Stimulated activated CD8-positive, alpha-beta memory T cell treated with anti-CD3 and anti-CD28 coated beads, Interleukin-15, amount 100 ng/mL, for 48 hours (primary cell): ENCODE measurements around the gene HPF1.
"Not testable (repeated sequence)": the region's sequence is repeated elsewhere in the genome, so short reads cannot be mapped to it uniquely, and the experiment has no call there.

Experiments used
- DNase-seq, 2 donors: peaks; one replicate each; pipeline ENCODE4 v3.0.0-alpha.2; 2020; ENCODE audit warnings: low read depth in 2 of 2

Gene HPF1

GRCh38 chr4:169741569-169741968 is 16.2 kb downstream of the HPF1 start:
- no peak for DNase-seq

- not testable (repeated sequence) for DNase-seq
Observed at GRCh38 chr4:169738604-169739003, 19.1 kb downstream of the HPF1 start.

DNA sequence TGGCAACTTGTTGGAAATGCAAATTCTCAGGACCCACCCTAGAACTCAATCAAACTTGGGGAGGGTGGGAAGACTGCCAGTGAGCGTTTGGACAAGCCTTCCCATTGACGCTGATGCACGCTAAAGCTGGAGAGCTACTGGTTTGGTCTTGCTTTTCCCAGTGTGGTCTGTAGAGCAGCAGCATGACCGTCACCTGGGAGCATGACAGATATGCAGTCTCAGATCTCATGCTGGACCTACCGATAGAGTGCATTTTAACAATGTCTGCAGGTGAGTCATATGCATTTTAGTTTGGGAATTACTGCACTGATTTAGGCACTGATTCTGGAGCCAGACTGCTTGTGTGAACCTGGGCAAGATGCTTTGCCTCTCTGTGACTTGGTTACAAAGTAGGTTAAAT is 27.2 kb downstream of the HPF1 start:
- DNase-seq: no peak

DNA sequence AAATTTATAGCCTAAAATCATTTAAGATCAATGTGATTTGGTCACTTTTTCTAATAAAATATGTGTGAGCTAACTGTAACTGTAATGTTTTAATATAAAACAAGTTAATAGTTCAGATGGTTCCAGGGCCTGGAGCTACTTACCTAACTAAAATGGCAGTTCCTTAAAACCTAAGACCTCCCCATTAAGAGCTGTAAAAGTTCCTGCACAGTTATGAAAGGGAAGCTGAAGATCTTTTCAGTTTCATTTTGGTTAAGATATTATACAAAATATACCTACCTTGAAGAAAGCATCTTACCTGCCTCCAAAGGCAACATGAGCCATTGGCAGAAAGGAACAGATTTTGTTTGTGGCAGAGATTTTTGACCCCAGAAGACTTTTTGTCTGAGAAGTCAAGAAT is 30.1 kb downstream of the HPF1 start:
- no peak for DNase-seq

DNA sequence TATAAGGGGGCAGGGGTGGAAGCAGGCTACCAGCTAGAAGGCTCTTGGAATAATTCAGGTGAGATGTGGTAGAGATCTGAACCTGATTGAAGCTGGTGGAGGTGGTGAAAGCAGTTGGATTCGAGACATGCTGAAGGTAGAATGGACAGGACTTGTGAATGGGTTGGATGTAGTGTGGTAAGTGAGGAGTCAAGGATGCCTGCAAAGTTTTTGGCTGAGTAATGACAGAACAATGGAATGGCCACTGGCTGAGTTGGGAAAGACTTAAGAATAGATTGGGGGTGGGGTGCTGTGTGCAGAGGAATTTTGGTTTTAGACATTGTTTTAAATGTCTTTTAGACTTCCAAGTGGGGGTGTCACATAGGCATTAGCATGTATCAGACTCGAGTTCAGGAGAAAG is 33.5 kb downstream of the HPF1 start:
- no peak for DNase-seq

- DNase-seq: no peak
Observed at GRCh38 chr4:169723207-169723965, 34.4 kb downstream of the HPF1 start.

GRCh38 chr4:169720529-169720928 is 37.2 kb downstream of the HPF1 start:
- no peak for DNase-seq

GRCh38 chr4:169716677-169717076 is 41.1 kb downstream of the HPF1 start:
- no peak for DNase-seq

- DNase-seq: no peak
Observed at GRCh38 chr4:169715826-169716225, 41.9 kb downstream of the HPF1 start.

- DNase-seq: no peak
Observed at GRCh38 chr4:169707958-169708643, 49.6 kb downstream of the HPF1 start.

GRCh38 chr4:169698331-169698730 is 59.4 kb downstream of the HPF1 start:
- DNase-seq: no peak

GRCh38 chr4:169690787-169691186 is 67.0 kb downstream of the HPF1 start:
- no peak for DNase-seq

GRCh38 chr4:169689681-169690080 is 68.1 kb downstream of the HPF1 start:
- DNase-seq: no peak

- no peak for DNase-seq
Observed at GRCh38 chr4:169682372-169683047, 75.2 kb downstream of the HPF1 start.
